OCI-LY3 (cell line): ENCODE results near the gene CD14.

Experiments
- CTCF ChIP-seq: fragments of 200-600, 300-600 bp; sonication (generic); IDR thresholded peaks from 2 replicates; pipeline ENCODE4 v1.5.1; 2014; ENCODE audit warnings: antibody characterized with exemption, low read length, low read depth
- EZH2phosphoT487 ChIP-seq: fragments of 200-600 bp; shearing (Covaris generic); IDR thresholded peaks from 2 replicates; pipeline ENCODE4 v1.6.1; 2018; ENCODE audit warnings: antibody characterized with exemption, mixed run types, low read depth

DNA sequence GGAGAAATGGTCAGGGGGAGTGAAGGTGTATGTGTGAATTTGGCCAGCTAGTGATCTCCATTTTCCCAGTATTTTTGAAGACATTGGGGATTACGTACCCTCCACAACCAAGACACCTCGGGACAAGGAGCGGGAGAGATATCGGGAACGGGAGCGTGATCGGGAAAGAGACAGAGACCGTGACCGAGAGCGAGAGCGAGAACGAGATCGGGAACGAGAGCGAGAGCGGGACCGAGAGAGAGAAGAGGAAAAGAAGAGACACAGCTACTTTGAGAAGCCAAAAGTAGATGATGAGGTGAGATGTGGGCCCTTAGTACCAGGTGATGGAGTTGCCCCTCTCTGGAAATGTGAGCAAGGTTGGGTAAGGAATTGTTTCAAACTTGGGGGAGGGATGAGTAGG is 25.9 kb upstream of the CD14 start:
- no peak for TF ChIP-seq CTCF
- no peak for TF ChIP-seq EZH2phosphoT487
